Activated T-helper 17 cell treated with anti-CD3 and anti-CD28 coated beads, Interleukin-2, amount 50 U/mL, for 72 hours (primary cell): ENCODE data around the gene DYDC1. TPM values are rescaled to one million over a fixed set of nuclear protein-coding genes. Genes with fewer than 3 reads are reported as not detected.
"Not testable (repeated sequence)": the region's sequence is repeated elsewhere in the genome, so short reads cannot be mapped to it uniquely, and the experiment has no call there.

ENCODE experiments used
- ATAC-seq: fragments of 150-1000 bp; cut with Tn5 transposase; replicated peaks from 2 replicates; pipeline ENCODE4 v1.10.0; 2021; ENCODE audit warnings: mild to moderate bottlenecking, moderate library complexity
- H3K27ac Mint-ChIP-seq: one replicate; pipeline ENCODE4 v1.8.0; 2022; ENCODE audit warnings: mixed read lengths
- H3K27me3 Mint-ChIP-seq: one replicate; pipeline ENCODE4 v1.8.0; 2022; ENCODE audit warnings: mixed read lengths
- H3K36me3 Mint-ChIP-seq: one replicate; pipeline ENCODE4 v1.8.0; 2022; ENCODE audit warnings: low read depth, mild to moderate bottlenecking, mixed read lengths
- H3K4me1 Mint-ChIP-seq: one replicate; pipeline ENCODE4 v1.8.0; 2022; ENCODE audit warnings: mixed read lengths
- H3K4me3 Mint-ChIP-seq: one replicate; pipeline ENCODE4 v1.8.0; 2022; ENCODE audit warnings: mild to moderate bottlenecking, mixed read lengths
- H3K9me3 Mint-ChIP-seq: one replicate; pipeline ENCODE4 v1.8.0; 2022; ENCODE audit warnings: mixed read lengths
- total RNA-seq, 2 donors: library from RNA; stranded (reverse); gene quantifications; one replicate each; pipeline ENCODE4 v1.2.3, GENCODE V29; 2022

Gene DYDC1
- total RNA-seq, 2 donors from 2014 or later = not detected

DNA sequence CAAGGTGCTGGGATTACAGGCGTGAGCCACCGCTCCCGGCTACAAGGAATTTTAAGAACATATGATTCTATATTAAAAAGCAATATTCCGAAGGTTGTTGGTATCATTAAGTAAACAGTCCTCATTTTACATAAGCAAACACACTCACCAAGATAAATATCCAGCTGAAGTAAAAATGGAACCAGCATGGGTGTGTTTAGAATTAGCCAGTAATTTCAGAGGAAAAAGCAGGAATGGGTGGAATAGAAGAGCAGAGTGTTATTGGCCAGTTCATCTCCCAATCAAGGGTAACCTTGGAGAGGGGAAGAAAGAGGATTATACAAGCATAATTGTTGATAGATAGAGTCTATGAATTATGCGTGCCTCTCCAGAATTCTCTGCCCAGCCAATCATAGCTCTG is 35.4 kb downstream of the DYDC1 start:
- no peak overlapping the region for H3K27ac Mint-ChIP-seq
- H3K27me3 Mint-ChIP-seq = peaks cover 5% of the 10 kb centered on the region
- H3K9me3 Mint-ChIP-seq = no peaks in the 10 kb centered on the region
- H3K4me3 Mint-ChIP-seq = no peak overlapping the region
- ATAC-seq = no peak
- H3K4me1 Mint-ChIP-seq = no peaks in the 10 kb centered on the region
- no peaks in the 10 kb centered on the region for H3K36me3 Mint-ChIP-seq

GRCh38 chr10:80320377-80320776 is 36.2 kb downstream of the DYDC1 start:
- no peaks in the 10 kb centered on the region for H3K4me1 Mint-ChIP-seq
- no peaks in the 10 kb centered on the region for H3K36me3 Mint-ChIP-seq
- no peaks in the 10 kb centered on the region for H3K9me3 Mint-ChIP-seq
- H3K27ac Mint-ChIP-seq = no peak overlapping the region
- no peak overlapping the region for H3K4me3 Mint-ChIP-seq
- H3K27me3 Mint-ChIP-seq = peaks cover 5% of the 10 kb centered on the region
- ATAC-seq = no peak

DNA sequence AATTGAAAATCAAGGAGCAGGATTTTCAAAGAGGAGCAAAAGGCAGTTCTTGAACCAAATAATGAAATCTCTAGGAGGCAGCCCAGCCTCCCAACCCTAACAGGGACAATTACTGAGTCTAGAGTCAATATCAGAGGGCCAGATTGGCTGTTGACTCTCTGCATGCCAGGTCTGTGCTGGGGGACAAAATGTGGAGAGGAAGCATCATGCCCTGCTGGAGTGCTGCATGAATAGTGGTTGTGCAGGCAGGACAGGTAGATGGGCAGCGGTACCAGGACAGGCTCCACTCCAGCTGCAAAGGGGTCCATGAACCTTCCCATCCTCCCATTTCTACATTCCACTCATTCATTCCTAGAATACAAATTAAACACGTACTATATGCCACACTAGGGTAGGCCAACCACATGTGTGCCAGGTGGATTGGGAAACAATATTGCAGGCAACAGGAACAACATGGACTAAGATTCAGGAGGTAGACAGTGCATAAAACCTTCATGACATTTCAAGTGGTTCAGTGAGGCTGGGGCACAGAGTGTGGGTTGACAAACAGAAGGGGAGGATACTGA is 36.7 kb downstream of the DYDC1 start:
- H3K27ac Mint-ChIP-seq = no peak overlapping the region
- H3K4me1 Mint-ChIP-seq = no peaks in the 10 kb centered on the region
- H3K27me3 Mint-ChIP-seq = peaks cover 5% of the 10 kb centered on the region
- no peaks in the 10 kb centered on the region for H3K9me3 Mint-ChIP-seq
- no peak overlapping the region for H3K4me3 Mint-ChIP-seq
- H3K36me3 Mint-ChIP-seq = no peaks in the 10 kb centered on the region
- ATAC-seq = no peak

DNA sequence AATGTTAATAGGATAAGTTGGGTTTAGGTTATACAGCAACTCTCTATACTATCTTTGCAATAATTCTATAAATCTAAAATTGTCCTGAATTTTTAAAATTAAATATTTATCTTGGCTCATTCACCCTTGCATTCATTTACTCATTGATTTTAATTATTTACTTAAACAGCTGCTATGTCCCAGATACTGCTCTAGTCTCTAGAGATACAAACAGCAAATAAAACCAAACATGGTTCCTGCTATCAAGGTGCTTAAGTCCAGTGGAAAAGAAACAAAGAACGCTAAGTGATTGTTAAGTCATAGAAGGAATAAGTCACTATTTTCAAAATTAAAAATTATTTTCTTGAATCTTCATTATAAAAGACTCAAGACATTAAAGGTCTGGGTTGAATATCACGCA is 37.2 kb downstream of the DYDC1 start:
- Mint-ChIP-seq H3K9me3 (no peaks in the 10 kb centered on the region), H3K27ac (no peak overlapping the region), H3K4me1 (no peaks in the 10 kb centered on the region), H3K27me3 (peaks cover 5% of the 10 kb centered on the region), H3K36me3 (no peaks in the 10 kb centered on the region), H3K4me3 (no peak overlapping the region)
- no peak for ATAC-seq

DNA sequence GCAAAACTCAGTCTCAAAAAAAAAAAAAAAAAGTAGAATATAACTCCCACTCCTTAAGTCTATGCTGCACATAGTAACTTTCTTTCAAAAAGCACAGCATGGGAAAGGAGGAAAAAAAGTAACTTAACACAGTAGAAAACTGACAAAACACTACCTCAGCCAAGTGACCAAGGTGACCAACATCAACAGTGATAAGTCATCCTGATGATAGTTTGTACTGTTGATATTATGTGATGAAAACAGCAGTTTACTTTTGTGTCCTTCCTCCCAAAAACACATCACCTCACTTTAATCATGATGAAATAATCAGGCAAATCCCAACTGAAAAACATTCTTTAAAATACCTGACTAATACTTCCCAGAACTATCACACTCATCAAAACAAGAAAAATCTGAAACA is 37.8 kb downstream of the DYDC1 start:
- H3K27ac Mint-ChIP-seq = no peak overlapping the region
- no peaks in the 10 kb centered on the region for H3K36me3 Mint-ChIP-seq
- no peaks in the 10 kb centered on the region for H3K9me3 Mint-ChIP-seq
- H3K4me3 Mint-ChIP-seq = no peak overlapping the region
- peaks cover 5% of the 10 kb centered on the region for H3K27me3 Mint-ChIP-seq
- no peaks in the 10 kb centered on the region for H3K4me1 Mint-ChIP-seq
- ATAC-seq = no peak

DNA sequence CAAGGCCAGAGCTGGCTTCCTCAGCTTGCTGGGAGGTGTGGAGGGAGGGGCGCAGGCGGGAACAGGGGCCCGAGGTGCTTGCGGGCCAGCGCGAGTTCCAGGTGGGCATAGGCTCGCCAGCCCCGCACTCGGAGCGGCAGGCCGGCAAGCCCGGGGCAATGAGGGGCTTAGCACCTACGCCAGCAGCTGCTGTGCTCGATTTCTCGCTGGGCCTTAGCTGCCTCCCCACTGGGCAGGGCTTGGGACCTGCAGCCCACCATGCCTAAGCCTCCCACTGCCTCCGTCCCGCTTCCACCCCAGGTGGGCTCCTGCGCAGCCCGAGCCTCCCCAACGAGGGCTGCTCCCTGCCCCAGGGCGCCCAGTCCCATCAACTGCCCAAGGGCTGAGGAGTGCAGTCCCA is 41.2 kb downstream of the DYDC1 start:
- Mint-ChIP-seq H3K9me3 (no peaks in the 10 kb centered on the region), H3K27ac (no peak overlapping the region), H3K4me3 (no peak overlapping the region), H3K4me1 (no peaks in the 10 kb centered on the region), H3K27me3 (peaks cover 5% of the 10 kb centered on the region), H3K36me3 (no peaks in the 10 kb centered on the region)
- ATAC-seq = no peak

- no peaks in the 10 kb centered on the region for H3K9me3 Mint-ChIP-seq
- H3K27ac Mint-ChIP-seq = no peak overlapping the region
- no peaks in the 10 kb centered on the region for H3K4me1 Mint-ChIP-seq
- no peak for ATAC-seq
- no peak overlapping the region for H3K4me3 Mint-ChIP-seq
- no peaks in the 10 kb centered on the region for H3K27me3 Mint-ChIP-seq
- H3K36me3 Mint-ChIP-seq = no peaks in the 10 kb centered on the region
Measured at GRCh38 chr10:80313523-80313922, 43.0 kb downstream of the DYDC1 start.

- H3K27me3 Mint-ChIP-seq = peaks cover 15% of the 10 kb centered on the region
- ATAC-seq, H3K27ac Mint-ChIP-seq, H3K36me3 Mint-ChIP-seq, H3K4me3 Mint-ChIP-seq, H3K9me3 Mint-ChIP-seq, H3K4me1 Mint-ChIP-seq: not testable (repeated sequence)
Measured at GRCh38 chr10:80305989-80306388, 50.6 kb downstream of the DYDC1 start.

GRCh38 chr10:80296942-80297341 is 59.6 kb downstream of the DYDC1 start:
- Mint-ChIP-seq H3K27me3 (peaks cover 16% of the 10 kb centered on the region), H3K4me1 (no peaks in the 10 kb centered on the region), H3K36me3 (no peaks in the 10 kb centered on the region), H3K27ac (no peak overlapping the region), H3K4me3 (no peak overlapping the region), H3K9me3 (peaks cover 9% of the 10 kb centered on the region)
- no peak for ATAC-seq

- no peak for ATAC-seq
- Mint-ChIP-seq H3K27me3 (peaks cover 22% of the 10 kb centered on the region), H3K27ac (no peak overlapping the region), H3K4me1 (no peaks in the 10 kb centered on the region), H3K9me3 (peaks cover 5% of the 10 kb centered on the region), H3K36me3 (no peaks in the 10 kb centered on the region), H3K4me3 (no peak overlapping the region)
Measured at GRCh38 chr10:80292607-80293239, 63.8 kb downstream of the DYDC1 start.

- H3K9me3 Mint-ChIP-seq = no peaks in the 10 kb centered on the region
- H3K4me3 Mint-ChIP-seq = no peak overlapping the region
- H3K36me3 Mint-ChIP-seq = no peaks in the 10 kb centered on the region
- no peak for ATAC-seq
- no peak overlapping the region for H3K27ac Mint-ChIP-seq
- H3K27me3 Mint-ChIP-seq = peaks cover 27% of the 10 kb centered on the region
- H3K4me1 Mint-ChIP-seq = no peaks in the 10 kb centered on the region
Measured at GRCh38 chr10:80290474-80291220, 65.9 kb downstream of the DYDC1 start.

DNA sequence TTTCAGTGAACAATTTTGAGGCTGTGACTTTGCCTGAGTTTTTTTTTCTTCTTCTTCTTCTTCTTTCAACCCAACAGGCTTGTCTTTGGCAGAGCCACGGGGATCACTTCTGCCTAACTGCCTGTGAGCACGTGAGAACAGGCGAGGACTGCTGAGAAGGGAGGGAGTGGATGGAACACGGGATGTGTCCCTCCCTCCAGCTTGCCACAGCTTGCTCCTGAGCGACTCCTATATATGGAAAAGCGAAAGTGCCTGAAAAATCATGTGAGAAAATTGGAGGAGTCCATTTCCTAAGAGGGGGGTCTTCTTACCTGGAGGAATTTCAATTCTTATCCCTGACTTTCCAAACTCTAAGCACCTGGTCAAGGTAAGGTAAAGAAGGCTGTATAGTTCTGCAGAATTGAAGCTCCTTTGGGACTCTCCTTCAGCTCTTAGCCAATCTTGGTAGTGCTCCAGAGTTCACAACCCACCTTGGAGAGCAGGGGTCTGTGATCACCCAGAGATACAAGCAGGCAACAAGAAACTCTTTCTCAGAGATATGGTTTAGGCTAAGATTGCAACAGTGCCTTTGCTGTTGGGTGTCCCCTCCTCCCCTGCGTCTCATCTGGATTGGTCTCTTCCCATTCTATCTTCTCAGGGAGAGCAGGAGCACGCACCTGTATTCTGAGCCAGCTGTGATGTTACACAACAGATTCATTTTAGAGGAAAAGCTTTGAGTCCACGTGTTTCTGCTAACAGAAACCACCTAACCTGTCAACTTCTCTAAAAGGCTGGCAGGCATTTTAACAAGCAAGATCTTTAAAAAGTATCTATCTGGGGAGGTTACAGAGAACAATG is 66.9 kb downstream of the DYDC1 start, which contains the start of gene MAT1A:
Gene MAT1A, minus strand, starts transcription at position 208 of the 837 bp plus-strand sequence. CDS start 235 bp downstream, outside the sequence.
- Mint-ChIP-seq H3K27me3 (peaks cover 21% of the 10 kb centered on the region), H3K4me1 (no peaks in the 10 kb centered on the region), H3K36me3 (no peaks in the 10 kb centered on the region), H3K27ac (no peak within 1 kb of the TSS), H3K9me3 (no peaks in the 10 kb centered on the region), H3K4me3 (no peak within 1 kb of the TSS)
- no peak for ATAC-seq

GRCh38 chr10:80288849-80289248 is 67.7 kb downstream of the DYDC1 start:
- Mint-ChIP-seq H3K36me3 (no peaks in the 10 kb centered on the region), H3K4me1 (no peaks in the 10 kb centered on the region), H3K27me3 (peaks cover 21% of the 10 kb centered on the region), H3K4me3 (no peak overlapping the region), H3K9me3 (no peaks in the 10 kb centered on the region), H3K27ac (no peak overlapping the region)
- ATAC-seq = no peak
